Right ventricle myocardium inferior (tissue), 1 donor: ENCODE results near the gene OGDH. TPM values are rescaled to one million over a fixed set of nuclear protein-coding genes. Genes with fewer than 3 reads are reported as not detected.

Experiments used
- ATAC-seq: fragments of 200-7000 bp; cut with Tn5 transposase; one replicate; pipeline ENCODE4 v1.9.1; 2020; ENCODE audit warnings: mild to moderate bottlenecking, moderate library complexity
- DNase-seq: peaks from one replicate; pipeline ENCODE4 v3.0.0; 2021; ENCODE audit errors: missing footprints
- intact Hi-C: fragments of 100-400 bp; cut with DNase I; formaldehyde crosslinking; loops from one replicate; pipeline ENCODE4 v1.11.0; 2022
- total RNA-seq: library from RNA; stranded (reverse); fragmentation: NEBNext Ultra II Directional; extraction: Animal tissue kit (Norgen Biotek cat#: 25700); gene quantifications from one replicate; pipeline ENCODE4 v1.2.1, GENCODE V29; 2021
- donor health status: DM: no; HTN: yes; CAD: no; lungs with severe emphysema.

OGDH gene
- total RNA-seq, 1 donor from 2014 or later, result 679 TPM

DNA sequence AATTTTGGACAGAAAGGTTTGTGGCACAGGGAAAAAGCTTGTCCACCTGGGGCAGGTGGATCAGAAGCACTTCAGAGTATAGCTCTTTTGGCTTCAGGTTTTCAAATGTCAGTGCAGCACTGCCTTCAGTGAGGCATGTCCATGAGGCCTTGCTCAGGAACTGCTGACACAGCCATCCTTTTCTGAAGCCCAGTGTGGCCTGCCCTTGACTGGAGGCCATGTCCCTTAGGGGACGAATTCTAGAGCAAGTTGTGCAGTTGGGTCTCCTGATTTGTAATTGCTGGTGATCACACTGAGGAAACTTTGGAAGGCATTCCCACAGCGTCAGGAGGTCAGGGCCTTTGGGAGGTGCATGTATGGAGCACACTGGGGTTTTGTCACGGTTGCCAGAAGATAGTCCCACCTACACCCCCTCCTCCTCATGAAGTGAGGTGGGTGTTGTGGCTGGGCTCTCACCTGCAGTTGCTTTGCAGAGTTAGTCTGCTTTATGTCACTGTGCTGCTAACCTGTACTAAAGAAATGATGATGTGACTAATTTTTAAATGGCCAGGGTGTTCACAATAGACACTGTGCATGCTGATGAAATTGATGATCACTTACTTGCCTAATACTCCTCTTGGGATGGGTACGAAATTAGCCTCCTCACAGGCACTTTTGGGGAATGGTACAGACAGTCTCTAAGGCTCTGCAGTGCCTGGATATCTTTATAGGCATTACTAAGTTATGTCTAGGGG is 41.7 kb downstream of the OGDH start:
- DNase-seq (no peak), ATAC-seq (no peak)
- intact Hi-C loops, result no loop called here

GRCh38 chr7:44650242-44650641 is 43.8 kb downstream of the OGDH start:
- ATAC-seq (no peak), DNase-seq (no peak)
- intact Hi-C loops, result no loop called here

- ATAC-seq (peak; percentile 86), DNase-seq (no peak)
- intact Hi-C loops, result no loop called here
These were observed 44.3 kb downstream of the OGDH start for GRCh38 chr7:44650772-44651171.

- DNase-seq (no peak), ATAC-seq (no peak)
- intact Hi-C loops, result no loop called here
These were observed 46.1 kb downstream of the OGDH start for GRCh38 chr7:44652535-44652934.

DNA sequence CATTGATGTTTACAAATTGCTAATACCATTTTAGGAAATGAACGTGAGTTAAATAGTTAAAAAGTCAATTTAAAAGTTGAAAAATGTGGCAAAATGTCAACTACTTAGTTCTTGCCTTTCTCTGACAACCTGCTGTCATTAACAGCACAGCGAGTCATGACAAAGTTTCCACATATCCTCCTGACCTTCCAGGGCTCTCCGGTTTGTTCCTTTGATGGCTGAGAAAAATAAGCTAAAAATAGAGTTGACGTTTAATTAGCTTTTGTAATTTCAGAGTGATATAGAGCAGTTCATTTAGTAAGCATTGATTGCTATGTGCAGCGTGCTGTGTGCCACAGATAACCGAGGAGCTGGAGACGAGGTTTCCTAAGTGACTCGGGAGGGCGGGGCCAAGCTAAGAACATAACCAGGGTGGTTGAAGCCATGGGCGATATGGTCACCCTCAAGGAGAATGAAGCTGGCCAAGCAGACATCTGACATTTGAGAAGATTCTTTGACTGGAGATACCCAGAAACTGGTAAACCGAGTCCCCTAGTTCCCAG is 47.9 kb downstream of the OGDH start:
- DNase-seq (no peak), ATAC-seq (peak; percentile 82)
- intact Hi-C loops, result loop anchor here (2.0 kb wide), 2 partner anchors 20 to 48 kb away; partner anchors contain the start of gene OGDH

GRCh38 chr7:44655341-44655740 is 48.9 kb downstream of the OGDH start:
- DNase-seq, result no peak
- intact Hi-C loops, result loop anchor here (2.0 kb wide), 2 partner anchors 21 to 49 kb away; partner anchors contain the start of gene OGDH
- no peak for ATAC-seq

DNA sequence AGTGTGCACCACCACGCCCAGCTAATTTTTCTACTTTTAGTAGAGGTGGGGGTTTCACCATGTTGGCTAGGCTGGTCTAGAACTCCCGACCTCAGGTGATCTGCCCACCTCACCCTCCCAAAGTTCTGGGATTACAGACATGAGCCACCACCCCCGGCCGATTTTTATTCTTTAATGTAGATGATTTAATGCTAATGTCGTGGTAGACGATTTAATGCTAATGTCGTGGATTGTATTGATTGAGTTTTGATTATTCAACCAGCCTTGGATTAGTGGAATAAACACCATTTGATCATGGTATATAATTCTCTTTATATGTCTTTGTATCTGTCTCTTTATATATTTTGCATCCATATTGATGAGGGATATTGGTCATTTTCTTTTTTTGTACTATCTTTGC is 52.6 kb downstream of the OGDH start:
- DNase-seq (no peak), ATAC-seq (no peak)
- intact Hi-C loops, result no loop called here

- no peak for ATAC-seq
- DNase-seq, result no peak
- intact Hi-C loops, result no loop called here
These were observed 54.8 kb downstream of the OGDH start for GRCh38 chr7:44661233-44661632.

DNA sequence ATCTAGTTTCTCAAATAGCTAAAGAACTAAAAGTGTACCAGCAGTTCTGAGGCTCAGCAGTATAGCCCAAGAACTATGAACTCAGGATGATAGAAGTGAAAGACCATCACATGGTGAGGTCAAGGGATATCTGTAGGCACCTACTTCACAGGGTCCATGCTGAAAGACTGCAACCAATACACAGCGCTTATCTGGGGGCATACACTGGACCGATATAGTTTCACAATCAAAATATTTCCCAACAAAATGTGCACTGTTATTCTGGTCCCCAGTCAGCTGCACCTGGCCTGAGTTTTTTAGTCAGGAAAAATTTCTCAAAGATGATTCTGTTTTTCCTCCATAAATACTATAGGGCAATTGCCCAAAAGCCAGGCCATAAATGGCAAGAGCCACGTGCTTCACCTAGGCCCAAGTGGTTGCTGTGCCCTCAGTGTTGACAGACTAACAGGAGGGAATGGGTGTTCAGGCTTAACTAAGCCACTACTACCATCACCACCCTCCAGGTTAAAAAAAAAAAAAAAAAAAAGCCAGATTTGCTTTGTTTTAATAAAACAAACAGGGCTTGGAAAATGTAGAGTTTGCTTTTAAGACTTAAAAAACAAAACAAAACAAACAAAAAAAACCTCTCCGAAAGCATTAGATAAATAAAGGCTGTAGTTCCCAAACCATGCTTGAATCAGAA is 58.5 kb downstream of the OGDH start:
- DNase-seq (no peak), ATAC-seq (no peak)
- intact Hi-C loops, result no loop called here

- intact Hi-C loops, result no loop called here
- no peak for ATAC-seq
- DNase-seq, result no peak
These were observed 59.2 kb downstream of the OGDH start for GRCh38 chr7:44665531-44666213.

DNA sequence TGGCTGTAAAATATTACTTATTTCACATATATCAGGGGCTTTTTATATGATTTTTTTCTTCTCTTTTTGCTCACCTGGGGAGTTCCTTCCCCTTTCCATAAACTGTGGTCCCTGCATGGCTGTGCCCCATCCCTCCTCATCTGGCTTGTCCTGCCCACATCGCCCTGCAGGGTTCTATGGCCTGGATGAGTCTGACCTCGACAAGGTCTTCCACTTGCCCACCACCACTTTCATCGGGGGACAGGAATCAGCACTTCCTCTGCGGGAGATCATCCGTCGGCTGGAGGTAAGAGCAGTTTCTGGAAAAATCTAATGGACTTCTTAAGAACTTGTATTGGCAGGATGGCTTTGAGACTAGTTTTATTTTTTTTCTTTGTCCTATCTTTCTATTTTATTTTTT is 60.1 kb downstream of the OGDH start:
- DNase-seq (no peak), ATAC-seq (no peak)
- intact Hi-C loops, result no loop called here

DNA sequence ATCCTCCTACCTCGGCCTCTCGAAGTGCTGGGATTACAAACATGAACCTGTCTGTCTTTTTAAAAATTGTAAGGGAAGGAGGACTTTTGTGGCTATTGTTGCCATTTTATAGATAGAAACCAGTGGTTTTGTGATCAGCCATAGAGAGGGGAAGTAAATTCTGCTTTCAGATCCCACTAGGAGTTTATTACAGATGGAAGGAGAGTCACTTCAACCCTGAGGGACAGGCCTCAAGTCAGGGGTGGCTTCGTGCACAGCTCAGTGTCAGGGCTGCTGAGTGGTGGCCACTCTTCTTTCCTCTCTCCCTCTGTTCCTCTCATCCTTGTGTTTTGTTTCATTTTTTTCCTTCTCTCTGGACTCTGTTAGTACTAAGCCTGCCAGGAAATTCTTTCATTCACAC is 60.8 kb downstream of the OGDH start:
- DNase-seq (no peak), ATAC-seq (no peak)
- intact Hi-C loops, result no loop called here

GRCh38 chr7:44671069-44671468 is 64.6 kb downstream of the OGDH start:
- intact Hi-C loops, result no loop called here
- ATAC-seq, result peak; percentile 79
- no peak for DNase-seq

GRCh38 chr7:44673324-44673723 is 66.9 kb downstream of the OGDH start:
- DNase-seq (no peak), ATAC-seq (no peak)
- intact Hi-C loops, result no loop called here

- intact Hi-C loops, result no loop called here
- ATAC-seq (no peak), DNase-seq (no peak)
These were observed 67.3 kb downstream of the OGDH start for GRCh38 chr7:44673771-44674170.

DNA sequence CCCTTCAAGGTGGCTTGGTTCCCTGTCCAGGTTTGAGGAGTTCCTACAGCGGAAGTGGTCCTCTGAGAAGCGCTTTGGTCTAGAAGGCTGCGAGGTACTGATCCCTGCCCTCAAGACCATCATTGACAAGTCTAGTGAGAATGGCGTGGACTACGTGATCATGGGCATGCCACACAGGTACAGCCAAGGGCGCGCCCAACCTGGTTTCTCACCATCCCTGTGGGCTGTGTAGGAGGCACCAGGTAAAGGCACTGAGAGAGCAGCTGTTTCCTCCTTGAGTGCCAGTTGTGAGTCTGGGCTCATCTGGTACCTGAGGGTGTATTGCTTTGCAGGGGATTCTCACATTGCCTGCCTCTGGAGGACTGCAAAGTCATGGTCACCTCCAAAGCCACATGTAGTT is 68.0 kb downstream of the OGDH start:
- ATAC-seq, result no peak

DNA sequence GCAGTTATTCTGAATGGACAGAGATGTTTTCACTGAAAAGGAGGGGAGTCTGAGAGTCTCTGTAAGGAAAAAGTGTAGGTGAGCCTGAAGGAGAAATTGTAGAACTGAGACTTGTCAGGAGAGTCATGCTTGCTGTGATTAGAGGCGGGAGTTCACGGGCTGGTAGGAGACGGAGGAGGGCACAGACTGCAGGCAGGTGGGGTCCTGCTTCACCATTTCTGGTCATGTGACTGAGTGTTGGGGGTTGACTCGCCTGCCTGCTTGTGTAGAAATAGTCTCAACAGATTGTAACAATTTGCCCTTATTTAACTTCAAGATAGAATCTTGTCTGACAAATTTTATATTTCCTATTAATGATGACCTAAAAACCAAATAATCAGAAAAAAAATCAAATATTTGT is 70.3 kb downstream of the OGDH start:
- ATAC-seq, result no peak
- no peak for DNase-seq

More for the DNA sequence above, 68.0 kb downstream of the OGDH start:
- no peak for DNase-seq
- intact Hi-C loops, result no loop called here

GRCh38 chr7:44678101-44678470 is 71.7 kb downstream of the OGDH start:
- no peak for DNase-seq
- ATAC-seq, result peak; percentile 1
- intact Hi-C loops, result no loop called here

More for the DNA sequence above, 70.3 kb downstream of the OGDH start:
- intact Hi-C loops, result no loop called here

DNA sequence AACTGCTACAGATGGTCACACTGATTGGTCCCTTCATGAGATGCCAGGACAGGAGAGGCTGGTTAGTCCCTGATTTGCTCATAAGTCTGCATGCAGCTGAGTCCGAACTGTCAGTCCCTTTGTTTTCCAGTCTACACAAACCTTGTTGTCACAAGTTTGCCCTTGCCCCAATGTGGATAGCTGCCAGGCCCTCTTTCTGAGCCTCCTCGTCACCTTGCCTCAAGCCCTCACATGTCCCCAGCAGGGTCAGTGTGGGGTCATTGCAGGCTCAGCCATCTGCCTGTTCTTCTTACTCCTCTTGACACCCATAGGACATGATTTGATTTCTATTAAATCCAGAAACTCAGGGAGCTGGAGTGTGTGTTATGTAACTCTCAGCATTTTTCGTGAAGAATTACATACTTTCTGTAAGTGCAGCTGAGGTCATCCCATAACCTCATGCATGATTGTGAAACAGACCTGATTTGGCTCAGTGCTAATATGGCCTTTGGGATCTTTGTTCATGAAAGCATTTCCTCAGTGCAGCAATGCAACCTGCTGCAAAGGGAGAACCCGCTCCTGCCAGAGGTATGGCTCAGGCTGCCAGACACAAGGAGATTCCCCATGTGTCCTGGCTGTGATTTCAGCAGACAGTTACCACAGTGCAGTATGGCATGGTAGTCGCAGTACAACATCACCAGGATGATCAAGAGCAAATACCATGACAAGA is 72.2 kb downstream of the OGDH start:
- DNase-seq (no peak), ATAC-seq (peak; percentile 77)
- intact Hi-C loops, result no loop called here
